SH-SY5Y (cell line): ENCODE measurements around the gene TRAF3.

ENCODE experiments used
- GATA2 ChIP-seq: IDR thresholded peaks from 2 replicates; pipeline ENCODE4 v1.6.1; 2011; ENCODE audit warnings: mild to moderate bottlenecking, low read depth, low read length
- GATA3 ChIP-seq: IDR thresholded peaks from 2 replicates; pipeline ENCODE4 v1.6.1; 2011; ENCODE audit warnings: low read depth, mild to moderate bottlenecking, low read length, moderate library complexity

DNA sequence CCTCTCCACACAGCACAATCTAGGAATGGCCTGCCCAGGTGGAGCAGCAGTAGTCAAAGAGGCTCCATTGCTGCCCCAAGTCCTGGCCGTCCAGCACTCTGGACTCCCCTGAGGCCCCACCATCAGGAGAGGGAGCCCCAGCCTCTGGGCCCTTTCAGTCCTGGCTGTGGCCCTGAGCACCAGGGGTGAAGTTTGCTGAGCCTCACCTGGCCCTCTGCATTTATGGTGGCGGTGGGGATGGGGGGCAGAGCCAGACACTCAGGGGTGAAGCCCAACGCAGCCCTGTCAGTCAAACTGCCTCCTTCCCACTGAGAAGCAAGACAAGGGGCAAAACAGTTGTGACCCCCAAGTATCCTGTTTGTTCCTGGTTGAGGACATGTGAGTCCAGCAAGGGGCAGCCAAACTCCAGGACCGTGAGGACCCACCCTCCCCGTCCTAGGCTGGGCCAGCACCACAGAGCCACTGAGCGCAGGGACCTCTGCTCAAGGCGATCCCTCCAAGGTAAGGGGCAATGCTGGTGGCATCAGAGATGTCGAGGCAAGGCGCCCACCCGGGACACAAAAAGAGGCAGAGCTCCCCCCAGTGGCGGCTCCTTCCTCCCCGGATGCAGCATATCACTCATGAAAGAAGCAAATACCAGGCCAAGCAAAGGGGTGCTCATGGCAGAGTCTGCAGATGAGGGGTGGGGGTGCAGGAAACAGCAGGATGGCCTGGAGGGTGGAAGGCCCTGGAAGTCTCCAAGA is 140.4 kb downstream of the TRAF3 start:
- TF ChIP-seq GATA3: no peak
- no peak for TF ChIP-seq GATA2
